Activated naive CD4-positive, alpha-beta T cell treated with anti-CD3 and anti-CD28 coated beads, Interleukin-2, amount 50 U/mL, for 24 hours (primary cell): ENCODE measurements around the gene SDF4.

ENCODE experiments used
- H3K27ac Mint-ChIP-seq: one replicate; pipeline ENCODE4 v1.8.0; 2021; ENCODE audit warnings: mild to moderate bottlenecking, mixed read lengths
- H3K27me3 Mint-ChIP-seq: one replicate; pipeline ENCODE4 v1.8.0; 2021; ENCODE audit warnings: mixed read lengths
- H3K36me3 Mint-ChIP-seq: one replicate; pipeline ENCODE4 v1.8.0; 2021; ENCODE audit warnings: mixed read lengths
- H3K4me1 Mint-ChIP-seq: one replicate; pipeline ENCODE4 v1.8.0; 2021; ENCODE audit warnings: mixed read lengths
- H3K4me3 Mint-ChIP-seq: one replicate; pipeline ENCODE4 v1.8.0; 2021; ENCODE audit warnings: mild to moderate bottlenecking, mixed read lengths
- H3K9me3 Mint-ChIP-seq: one replicate; pipeline ENCODE4 v1.8.0; 2021; ENCODE audit warnings: mixed read lengths

SDF4 gene

DNA sequence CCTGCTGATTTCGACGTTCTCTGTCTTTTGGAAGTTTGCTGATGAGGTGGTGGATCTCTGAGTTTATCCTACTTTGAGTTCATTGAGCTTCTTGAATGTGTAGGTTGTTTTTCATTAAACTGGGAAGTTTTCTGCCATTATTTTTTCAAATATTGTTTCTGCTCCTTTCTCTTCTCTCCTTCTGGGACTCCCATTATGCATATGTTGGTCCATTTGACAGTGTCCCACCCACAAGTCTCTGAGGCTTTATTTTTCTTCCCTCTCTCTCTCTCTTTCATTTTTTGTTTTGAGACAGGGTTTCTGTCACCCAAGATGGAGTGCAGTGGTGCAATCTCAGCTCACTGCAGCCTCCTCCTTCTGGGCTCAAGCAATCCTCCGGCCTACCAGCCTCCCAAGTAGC lies 37.1 kb downstream of the SDF4 start:
- no peaks in the 10 kb centered on the region for H3K4me1 Mint-ChIP-seq
- peaks cover 2% of the 10 kb centered on the region for H3K36me3 Mint-ChIP-seq
- H3K27me3 Mint-ChIP-seq: no peaks in the 10 kb centered on the region
- no peak overlapping the region for H3K4me3 Mint-ChIP-seq
- H3K27ac Mint-ChIP-seq: no peak overlapping the region
- no peaks in the 10 kb centered on the region for H3K9me3 Mint-ChIP-seq

GRCh38 chr1:1191734-1192133 lies 40.1 kb downstream of the SDF4 start:
- H3K9me3 Mint-ChIP-seq: no peaks in the 10 kb centered on the region

DNA sequence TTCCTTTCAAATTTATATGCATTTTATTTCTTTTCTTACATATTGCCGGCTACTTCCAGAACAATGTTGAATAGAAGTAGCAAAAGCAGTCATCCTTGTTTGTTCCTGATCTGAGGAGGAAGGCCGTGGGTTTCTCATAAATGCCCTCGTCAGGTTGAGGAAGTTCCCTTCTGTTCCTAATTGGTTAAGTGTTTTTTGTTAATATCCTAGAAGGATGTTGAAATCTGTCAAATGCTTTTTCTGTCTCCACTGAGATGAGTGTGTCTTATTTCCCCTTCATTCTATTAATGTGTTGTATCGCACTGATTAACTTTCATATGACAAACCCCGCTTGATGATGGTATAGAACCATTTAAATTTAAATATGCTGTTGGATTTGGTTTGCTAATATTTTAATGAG lies 42.7 kb downstream of the SDF4 start:
- Mint-ChIP-seq H3K27ac (no peak overlapping the region), H3K9me3 (no peaks in the 10 kb centered on the region), H3K27me3 (no peaks in the 10 kb centered on the region), H3K4me1 (no peaks in the 10 kb centered on the region), H3K4me3 (no peak overlapping the region), H3K36me3 (no peaks in the 10 kb centered on the region)

More at GRCh38 chr1:1191734-1192133, 40.1 kb downstream of the SDF4 start:
- peak overlapping the region; percentile 71 for H3K27ac Mint-ChIP-seq
- H3K4me3 Mint-ChIP-seq: no peak overlapping the region
- H3K4me1 Mint-ChIP-seq: no peaks in the 10 kb centered on the region
- H3K27me3 Mint-ChIP-seq: no peaks in the 10 kb centered on the region
- peaks cover 2% of the 10 kb centered on the region for H3K36me3 Mint-ChIP-seq

DNA sequence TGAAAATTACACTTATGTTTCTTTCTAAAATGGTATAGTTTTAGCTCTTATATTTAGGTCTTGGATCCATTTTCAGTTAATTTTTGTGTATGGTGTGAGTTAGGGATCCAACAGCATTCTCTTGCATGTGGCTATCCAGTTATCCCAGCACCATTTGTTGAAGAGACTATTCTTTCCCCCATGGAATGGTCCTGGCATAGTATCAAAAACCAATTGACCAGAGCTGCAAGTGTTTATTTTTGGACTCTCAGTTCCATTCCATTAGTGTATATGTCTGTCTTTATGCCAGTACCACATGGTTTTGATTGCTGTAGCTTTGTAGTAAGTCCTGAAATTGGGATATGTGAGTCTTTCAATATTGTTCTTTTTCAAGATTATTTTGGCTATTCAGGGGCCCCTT lies 43.9 kb downstream of the SDF4 start:
- Mint-ChIP-seq H3K9me3 (no peaks in the 10 kb centered on the region), H3K4me3 (no peak overlapping the region), H3K27me3 (peaks cover 1% of the 10 kb centered on the region), H3K36me3 (no peaks in the 10 kb centered on the region), H3K4me1 (peaks cover 4% of the 10 kb centered on the region), H3K27ac (no peak overlapping the region)

DNA sequence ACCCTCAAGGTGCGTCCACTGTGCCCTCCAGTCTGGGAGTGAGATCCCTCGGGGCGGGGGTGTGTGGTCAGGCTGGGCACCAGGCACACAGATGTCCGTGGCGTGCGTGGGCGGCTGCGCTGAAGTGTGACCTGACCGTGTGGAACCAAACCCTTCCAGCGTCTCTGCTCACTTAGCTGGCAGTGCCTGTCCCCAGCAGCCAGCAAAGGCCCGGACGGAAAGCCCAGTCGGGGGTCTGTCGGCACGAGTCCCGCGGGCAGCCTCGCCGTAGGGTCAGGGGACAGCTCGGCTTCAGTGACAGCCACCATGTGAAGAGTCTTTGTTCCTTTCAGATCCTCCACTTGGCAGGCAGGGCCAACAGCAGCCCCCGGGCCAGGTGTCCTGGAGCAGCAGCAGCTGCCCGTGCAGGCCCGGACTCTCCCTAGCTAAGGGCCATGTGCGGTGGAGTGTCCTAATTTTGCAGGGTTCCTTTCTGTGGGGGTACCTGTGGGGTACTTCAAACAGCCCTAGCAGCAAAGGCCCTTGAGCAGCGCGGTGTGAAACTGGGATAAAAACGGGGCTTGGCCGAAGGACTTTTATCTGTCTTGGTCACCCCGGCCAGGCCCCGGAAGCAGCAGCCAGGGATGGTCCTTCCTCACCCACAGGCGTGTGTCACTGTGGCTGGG lies 46.6 kb downstream of the SDF4 start:
- Mint-ChIP-seq H3K4me3 (no peak overlapping the region), H3K36me3 (no peaks in the 10 kb centered on the region), H3K4me1 (peaks cover 4% of the 10 kb centered on the region), H3K27ac (no peak overlapping the region), H3K9me3 (no peaks in the 10 kb centered on the region), H3K27me3 (peaks cover 1% of the 10 kb centered on the region)

DNA sequence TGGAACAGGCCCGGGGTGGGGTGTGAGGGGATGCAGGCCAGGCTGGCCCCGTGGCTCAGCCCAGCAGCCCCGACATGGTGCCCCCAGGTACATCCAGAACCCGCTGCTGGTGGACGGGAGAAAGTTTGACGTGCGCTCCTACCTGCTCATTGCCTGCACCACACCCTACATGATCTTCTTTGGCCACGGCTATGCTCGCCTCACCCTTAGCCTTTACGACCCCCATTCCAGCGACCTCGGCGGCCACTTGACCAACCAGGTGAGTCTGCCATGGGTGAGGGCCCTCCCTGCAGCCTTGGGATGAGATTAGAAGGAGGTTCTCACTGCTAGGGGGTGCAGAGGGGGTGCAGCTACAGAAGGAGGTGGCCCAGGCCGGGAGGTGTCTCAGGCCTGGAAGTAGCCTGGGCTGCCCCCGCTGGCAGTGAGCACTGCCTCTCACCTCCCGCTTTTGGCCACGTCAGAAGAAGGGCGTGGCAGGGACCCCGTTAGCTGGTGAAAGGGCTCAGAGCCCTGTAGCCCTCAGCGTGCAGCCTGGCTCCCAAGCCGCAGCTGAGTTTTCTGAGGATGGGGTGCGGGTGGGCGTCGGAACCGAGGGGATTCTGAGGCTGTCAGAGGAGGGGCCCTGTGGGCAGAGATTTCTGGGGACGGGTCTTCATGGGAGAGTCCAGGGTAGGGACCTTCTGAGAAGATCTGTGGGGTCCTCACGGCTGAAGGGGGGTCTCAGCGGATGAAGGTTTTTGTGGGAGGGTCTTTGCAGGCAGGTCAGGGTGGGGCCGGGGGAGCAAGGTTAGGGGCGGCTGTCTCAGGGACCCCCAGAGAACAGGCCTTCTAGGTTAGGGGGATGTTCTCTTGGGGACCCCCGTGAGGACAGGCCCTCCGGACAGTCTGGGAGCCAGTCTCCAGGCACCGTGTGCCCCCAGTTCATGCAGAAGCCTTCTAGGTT lies 47.7 kb downstream of the SDF4 start:
- Mint-ChIP-seq H3K4me3 (no peak overlapping the region), H3K27ac (no peak overlapping the region), H3K9me3 (no peaks in the 10 kb centered on the region), H3K27me3 (peaks cover 1% of the 10 kb centered on the region), H3K36me3 (no peaks in the 10 kb centered on the region), H3K4me1 (peaks cover 4% of the 10 kb centered on the region)

- H3K36me3 Mint-ChIP-seq: no peaks in the 10 kb centered on the region
- H3K27ac Mint-ChIP-seq: no peak overlapping the region
- H3K27me3 Mint-ChIP-seq: peaks cover 1% of the 10 kb centered on the region
- H3K4me1 Mint-ChIP-seq: peaks cover 4% of the 10 kb centered on the region
- no peaks in the 10 kb centered on the region for H3K9me3 Mint-ChIP-seq
- H3K4me3 Mint-ChIP-seq: no peak overlapping the region
Measured at GRCh38 chr1:1183221-1183747, 48.5 kb downstream of the SDF4 start.

GRCh38 chr1:1182491-1183220 lies 49.1 kb downstream of the SDF4 start:
- Mint-ChIP-seq H3K27me3 (peaks cover 1% of the 10 kb centered on the region), H3K36me3 (no peaks in the 10 kb centered on the region), H3K4me1 (peaks cover 4% of the 10 kb centered on the region), H3K9me3 (no peaks in the 10 kb centered on the region), H3K4me3 (no peak overlapping the region), H3K27ac (no peak overlapping the region)

DNA sequence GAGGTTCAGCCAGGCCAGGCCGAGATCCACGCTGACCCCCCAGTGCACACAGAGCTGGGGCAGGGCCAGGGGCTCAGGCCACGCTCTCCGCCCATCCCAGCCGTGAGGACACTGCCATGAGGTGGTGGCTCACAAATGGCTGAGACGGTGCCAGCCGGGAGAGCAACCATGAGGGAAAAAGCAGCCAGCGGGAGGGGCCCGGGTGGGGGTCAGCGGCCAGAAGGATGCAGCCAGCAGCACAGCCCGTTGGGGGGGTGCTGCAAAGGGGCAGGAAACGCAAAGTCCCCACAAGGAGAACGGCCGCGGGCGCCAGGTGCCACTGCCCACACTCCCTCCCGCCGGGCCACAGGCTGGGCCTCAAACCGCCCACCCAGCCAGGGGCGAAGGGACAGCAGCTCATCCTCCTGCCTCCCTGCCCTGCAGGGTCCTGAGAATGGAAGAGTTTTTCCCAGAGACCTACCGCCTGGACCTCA lies 49.8 kb downstream of the SDF4 start:
- Mint-ChIP-seq H3K4me1 (peaks cover 4% of the 10 kb centered on the region), H3K27ac (peak overlapping the region; percentile 41), H3K27me3 (peaks cover 1% of the 10 kb centered on the region), H3K36me3 (no peaks in the 10 kb centered on the region), H3K9me3 (no peaks in the 10 kb centered on the region), H3K4me3 (no peak overlapping the region)

- Mint-ChIP-seq H3K27ac (no peak overlapping the region), H3K4me3 (no peak overlapping the region), H3K4me1 (peaks cover 4% of the 10 kb centered on the region), H3K27me3 (peaks cover 1% of the 10 kb centered on the region), H3K36me3 (no peaks in the 10 kb centered on the region), H3K9me3 (no peaks in the 10 kb centered on the region)
Measured at GRCh38 chr1:1181129-1181937, 50.5 kb downstream of the SDF4 start.

DNA sequence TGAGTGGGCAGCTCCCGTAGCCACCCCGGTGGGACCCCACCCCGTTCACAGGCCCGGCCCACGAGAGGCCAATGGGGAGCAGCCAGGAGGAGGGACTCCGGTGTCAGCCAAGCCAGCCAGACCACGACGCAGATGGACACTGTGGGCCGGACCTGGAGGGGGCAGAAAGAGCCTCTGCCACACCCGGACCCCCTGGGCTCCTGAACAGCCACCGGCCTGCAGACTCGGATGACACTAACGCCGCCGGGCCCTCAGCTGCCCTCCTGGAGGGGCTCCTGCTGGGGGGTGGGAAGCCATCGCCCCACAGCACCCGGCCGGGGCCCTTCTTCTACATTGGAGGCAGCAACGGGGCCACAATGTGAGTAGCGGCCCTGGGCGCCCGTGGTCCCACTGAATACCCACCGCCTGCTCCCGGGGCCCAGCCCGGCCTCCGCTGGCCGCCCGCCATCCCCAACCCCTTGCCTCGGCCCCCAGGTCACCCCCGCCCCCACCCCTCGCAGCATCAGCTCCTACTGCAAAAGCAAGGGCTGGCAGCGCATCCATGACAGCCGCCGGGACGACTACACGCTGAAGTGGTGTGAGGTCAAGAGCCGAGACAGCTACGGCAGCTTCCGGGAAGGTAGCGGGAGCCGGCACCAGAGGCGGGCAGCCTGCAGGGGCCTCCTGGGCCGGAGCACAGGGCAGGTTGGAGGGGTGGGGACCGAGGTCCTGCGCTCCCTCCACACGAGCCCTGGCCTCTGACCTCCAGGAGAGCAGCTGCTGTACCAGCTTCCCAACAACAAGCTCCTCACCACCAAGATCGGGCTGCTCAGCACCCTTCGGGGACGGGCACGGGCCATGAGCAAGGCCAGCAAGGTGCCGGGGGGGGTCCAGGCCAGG lies 51.6 kb downstream of the SDF4 start:
- Mint-ChIP-seq H3K4me3 (no peak overlapping the region), H3K27ac (no peak overlapping the region), H3K36me3 (no peaks in the 10 kb centered on the region), H3K9me3 (no peaks in the 10 kb centered on the region), H3K27me3 (peaks cover 1% of the 10 kb centered on the region), H3K4me1 (peaks cover 4% of the 10 kb centered on the region)

DNA sequence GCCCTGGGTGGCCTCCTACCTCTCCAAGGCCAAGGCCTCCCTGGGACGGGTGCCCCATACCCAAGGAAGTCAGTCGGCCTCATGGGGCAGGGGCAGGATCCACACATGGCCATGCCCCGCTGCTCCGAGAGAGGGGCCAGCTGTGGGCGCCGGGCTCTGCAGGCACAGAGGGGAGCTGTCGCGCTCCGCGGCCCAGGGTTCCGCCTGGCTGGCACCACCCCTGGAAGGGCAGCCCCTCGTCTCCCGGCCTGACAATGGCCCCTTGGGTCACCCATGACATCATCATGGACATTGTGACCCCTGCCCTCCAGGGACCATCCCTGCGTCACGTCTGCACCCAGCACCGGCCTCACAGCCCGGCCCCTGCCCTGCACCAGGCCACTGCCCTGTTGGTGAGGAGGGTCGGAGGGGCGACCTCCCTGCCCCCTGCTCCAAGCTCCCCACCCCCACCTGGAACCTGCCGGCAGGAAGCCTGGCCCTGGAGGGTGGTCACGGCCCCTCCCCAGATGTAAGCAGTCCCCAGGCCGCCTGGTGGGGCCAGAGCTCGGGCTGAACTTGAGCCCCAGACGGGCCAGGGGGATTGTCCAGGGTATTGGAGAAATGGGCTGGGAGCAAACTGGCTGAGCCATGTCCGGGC lies 52.3 kb downstream of the SDF4 start:
- H3K4me3 Mint-ChIP-seq: no peak overlapping the region
- H3K36me3 Mint-ChIP-seq: no peaks in the 10 kb centered on the region
- H3K4me1 Mint-ChIP-seq: peaks cover 4% of the 10 kb centered on the region
- H3K9me3 Mint-ChIP-seq: no peaks in the 10 kb centered on the region
- H3K27me3 Mint-ChIP-seq: peaks cover 1% of the 10 kb centered on the region
- no peak overlapping the region for H3K27ac Mint-ChIP-seq

DNA sequence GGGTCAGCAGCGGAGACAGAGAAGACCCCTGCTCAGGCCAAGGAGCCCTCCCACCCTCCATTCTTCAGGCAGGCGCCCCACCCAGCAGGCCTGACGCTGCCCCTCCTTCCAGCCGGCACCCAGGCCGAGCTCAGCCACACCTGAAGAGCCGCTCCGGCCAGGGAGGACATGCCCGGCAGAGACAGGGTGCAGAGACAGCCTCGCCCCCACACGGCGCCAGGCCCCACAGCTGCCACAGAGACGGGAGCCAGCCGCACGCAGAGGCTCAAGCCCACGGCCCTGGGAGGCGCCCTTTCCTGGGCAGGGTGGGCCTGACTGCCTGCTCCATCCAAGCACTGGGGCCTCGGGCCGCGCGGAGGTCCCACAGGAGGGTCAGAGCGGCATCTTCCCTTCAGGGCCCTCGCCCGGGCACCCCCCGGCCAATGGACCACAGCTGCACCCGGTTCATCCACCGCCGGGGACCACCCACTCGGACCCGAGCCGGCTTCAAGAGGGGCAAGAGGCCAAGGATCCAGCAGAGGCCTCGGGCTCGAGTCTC lies 52.9 kb downstream of the SDF4 start:
- H3K4me1 Mint-ChIP-seq: peaks cover 6% of the 10 kb centered on the region
- no peaks in the 10 kb centered on the region for H3K9me3 Mint-ChIP-seq
- H3K36me3 Mint-ChIP-seq: no peaks in the 10 kb centered on the region
- no peak overlapping the region for H3K4me3 Mint-ChIP-seq
- H3K27ac Mint-ChIP-seq: no peak overlapping the region
- H3K27me3 Mint-ChIP-seq: peaks cover 1% of the 10 kb centered on the region
